Fibroblast of lung (primary cell): Measurements from ENCODE around the gene ADAM10. TPM values are rescaled to one million over a fixed set of nuclear protein-coding genes. Genes with fewer than 3 reads are reported as not detected.

Experiments used
- DNase-seq, 2 donors: peaks; one replicate each; pipeline versions ENCODE4 v3.0.0 to v3.0.0-alpha.2; 2010; ENCODE audit warnings: low read depth in 2 of 2
- H2AFZ ChIP-seq: 2 replicates; pipeline ENCODE4 v1.5.1; 2012; ENCODE audit warnings: low read length, control low read depth, inconsistent platforms
- H3K27ac ChIP-seq: 2 replicates; pipeline ENCODE4 v1.5.1; 2011; ENCODE audit warnings: low read length, control low read depth; ENCODE audit not compliant: insufficient read depth
- H3K27me3 ChIP-seq: 2 replicates; pipeline ENCODE4 v1.5.1; 2011; ENCODE audit warnings: mild to moderate bottlenecking, low read length; ENCODE audit not compliant: control insufficient read depth, insufficient read depth
- H3K36me3 ChIP-seq: 2 replicates; pipeline ENCODE4 v1.5.1; 2011; ENCODE audit warnings: low read length; ENCODE audit not compliant: control insufficient read depth, insufficient read depth
- H3K4me1 ChIP-seq: 2 replicates; pipeline ENCODE4 v1.5.1; 2011; ENCODE audit warnings: low read length; ENCODE audit not compliant: control insufficient read depth, insufficient read depth; ENCODE audit errors: extremely low read depth
- H3K4me2 ChIP-seq: 2 replicates; pipeline ENCODE4 v1.5.1; 2011; ENCODE audit warnings: low read length, control low read depth; ENCODE audit not compliant: insufficient read depth; ENCODE audit errors: extremely low read depth
- H3K4me3 ChIP-seq, 4 experiments: fragments of 200-600 bp in 1 of 4; sonication (generic) in 1 of 4; replicated peaks in 1 of 4; 2 replicates each; pipeline ENCODE4 v1.5.1; 2011 to 2016; ENCODE audit warnings: low read length in 4 of 4, low read depth in 3 of 4, mild to moderate bottlenecking in 3 of 4, control low read depth in 2 of 4, inconsistent platforms in 1 of 4, mixed read lengths in 1 of 4; ENCODE audit not compliant: insufficient read depth in 1 of 4; ENCODE audit errors: control extremely low read depth in 1 of 4
- H3K79me2 ChIP-seq: 2 replicates; pipeline ENCODE4 v1.5.1; 2012; ENCODE audit warnings: mild to moderate bottlenecking, low read length, inconsistent platforms; ENCODE audit not compliant: control insufficient read depth, insufficient read depth
- H3K9ac ChIP-seq: 2 replicates; pipeline ENCODE4 v1.5.1; 2011; ENCODE audit warnings: mild to moderate bottlenecking, low read length, control low read depth; ENCODE audit not compliant: insufficient read depth
- H3K9me3 ChIP-seq: 2 replicates; pipeline ENCODE4 v1.5.1; 2012; ENCODE audit warnings: low read depth, low read length; ENCODE audit not compliant: control insufficient read depth, insufficient read depth
- H4K20me1 ChIP-seq: 2 replicates; pipeline ENCODE4 v1.5.1; 2011; ENCODE audit warnings: low read length; ENCODE audit not compliant: control insufficient read depth, insufficient read depth; ENCODE audit errors: extremely low read depth
- CTCF ChIP-seq, 2 donors: IDR thresholded peaks in 1 of 2; conservative IDR thresholded peaks in 1 of 2; 1 replicate in 1 of 2; 2 replicates in 1 of 2; pipeline ENCODE4 v1.5.1; 2011 to 2012; ENCODE audit warnings: low read length in 2 of 2, control low read depth in 1 of 2, inconsistent platforms in 1 of 2, low read depth in 1 of 2, mild to moderate bottlenecking in 1 of 2
- EZH2 ChIP-seq: IDR thresholded peaks from 2 replicates; pipeline ENCODE4 v1.5.1; 2012; ENCODE audit warnings: low read length, control low read depth, mild to moderate bottlenecking; ENCODE audit errors: missing control alignments
- polyA plus RNA-seq, 2 donors: library from polyadenylated mRNA; depleted of rRNA in 1 of 2; stranded (reverse) in 1 of 2; unstranded in 1 of 2; fragments of >200 nt; gene quantifications; 2 replicates each; pipeline ENCODE4 v1.2.1, GENCODE V29; 2011 to 2012; ENCODE audit warnings: missing spikeins in 1 of 2
- total RNA-seq: library from RNA; depleted of rRNA; stranded (reverse); fragments of >200 nt; gene quantifications from 2 replicates; pipeline ENCODE4 v1.2.1, GENCODE V29; 2014

The ADAM10 gene
- total and polyA plus RNA-seq, 2 donors (not counting 1 experiment from before 2014, with no cell fraction given): 224 to 318 TPM

- TF ChIP-seq EZH2: no peak
- no peaks in the 10 kb centered on the region for H3K36me3 ChIP-seq
- DNase-seq: peak; percentile 36 to 45
Measured at GRCh38 chr15:58748852-58749531, 515 bp downstream of the ADAM10 start.

GRCh38 chr15:58748040-58748851 lies 1.3 kb downstream of the ADAM10 start:
- Histone ChIP-seq H3K9ac (peak overlapping the region; percentile 96), H3K36me3 (no peaks in the 10 kb centered on the region), H3K4me3 (peak overlapping the region; percentile 66 to 97 (median 87)), H3K79me2 (peaks cover 60% of the 10 kb centered on the region), H3K9me3 (no peaks in the 10 kb centered on the region), H2AFZ (no peak overlapping the region), H3K27me3 (no peaks in the 10 kb centered on the region), H3K4me1 (no peaks in the 10 kb centered on the region), H3K27ac (peak overlapping the region; percentile 97), H4K20me1 (no peaks in the 10 kb centered on the region), H3K4me2 (peak overlapping the region; percentile 20)
- no peak for TF ChIP-seq EZH2
- no peak for TF ChIP-seq CTCF (conservative IDR thresholded peaks at IDR 0.05 in 1 of 2, IDR thresholded peaks at IDR 0.05 in 1 of 2; ENCODE audit: low read depth in 1 of 2, low read length in 2 of 2)
- no peak for DNase-seq

More at GRCh38 chr15:58748852-58749531, 515 bp downstream of the ADAM10 start:
- Histone ChIP-seq H3K4me3 (peak overlapping the region; percentile 66 to 97 (median 87)), H4K20me1 (no peaks in the 10 kb centered on the region), H3K9ac (peak overlapping the region; percentile 96), H3K79me2 (peaks cover 53% of the 10 kb centered on the region), H3K27me3 (no peaks in the 10 kb centered on the region), H2AFZ (peak overlapping the region; percentile 54), H3K9me3 (no peaks in the 10 kb centered on the region), H3K27ac (peak overlapping the region; percentile 97), H3K4me2 (peak overlapping the region; percentile 20), H3K4me1 (no peaks in the 10 kb centered on the region)

GRCh38 chr15:58746174-58746573 lies 3.3 kb downstream of the ADAM10 start:
- H3K36me3 ChIP-seq: no peaks in the 10 kb centered on the region
- H3K4me3 ChIP-seq: peak overlapping the region in 2 of 4 experiments; percentile 95 to 97
- peaks cover 81% of the 10 kb centered on the region for H3K79me2 ChIP-seq
- H4K20me1 ChIP-seq: peaks cover 2% of the 10 kb centered on the region
- no peak overlapping the region for H3K9ac ChIP-seq
- no peak for DNase-seq
- no peaks in the 10 kb centered on the region for H3K9me3 ChIP-seq
- no peak overlapping the region for H3K27ac ChIP-seq
- no peaks in the 10 kb centered on the region for H3K27me3 ChIP-seq
- H2AFZ ChIP-seq: no peak overlapping the region
- TF ChIP-seq EZH2 (no peak), CTCF (conservative IDR thresholded peaks at IDR 0.05 in 1 of 2, IDR thresholded peaks at IDR 0.05 in 1 of 2; ENCODE audit: low read depth in 1 of 2, low read length in 2 of 2) (no peak)
- H3K4me2 ChIP-seq: peak overlapping the region; percentile 51
- peaks cover 7% of the 10 kb centered on the region for H3K4me1 ChIP-seq
